H1 (cell line): ENCODE measurements around the gene DOK6. TPM values are rescaled to one million over a fixed set of nuclear protein-coding genes. Genes with fewer than 3 reads are reported as not detected.

ENCODE experiments used
- CTCF ChIA-PET: fragments of 300-600 bp; sonication (Branson Sonifier 250); formaldehyde crosslinking; loops from one replicate; lab custom pipeline; 2021; ENCODE audit not compliant: partially characterized antibody; lab: Charles Lee
- POLR2A ChIA-PET: fragments of 300-600 bp; sonication (Branson Sonifier 250); formaldehyde crosslinking; loops from one replicate; lab custom pipeline; 2021; ENCODE audit warnings: inconsistent platforms; ENCODE audit not compliant: partially characterized antibody; lab: Charles Lee
- DNase-seq, 2 experiments: peaks; one replicate each; pipeline versions ENCODE4 v3.0.0 to v3.0.0-alpha.2; 2010 to 2022; ENCODE audit warnings: low spot score in 2 of 2, low read depth in 1 of 2, mixed read lengths in 1 of 2
- FAIRE-seq: peaks from 2 replicates; lab custom pipeline; 2011; peaks lifted over from hg19 to GRCh38; lab: Jason Lieb, UNC
- H2AFZ ChIP-seq: 2 replicates; pipeline ENCODE4 v1.8.1; 2012; ENCODE audit warnings: low read length, inconsistent platforms
- H2AK5ac ChIP-seq: 2 replicates; pipeline ENCODE4 v1.6.1; 2013; ENCODE audit warnings: low read depth, low read length
- H2BK120ac ChIP-seq: replicated peaks from 2 replicates; pipeline ENCODE3; 2013; ENCODE audit warnings: low read depth, low read length, inconsistent platforms
- H2BK12ac ChIP-seq: 2 replicates; pipeline ENCODE4 v1.6.1; 2013; ENCODE audit warnings: low read depth, low read length
- H2BK15ac ChIP-seq: 2 replicates; pipeline ENCODE4 v1.6.1; 2013; ENCODE audit warnings: low read length
- H2BK20ac ChIP-seq: 2 replicates; pipeline ENCODE4 v1.6.1; 2013; ENCODE audit warnings: low read length
- H2BK5ac ChIP-seq: 2 replicates; pipeline ENCODE4 v1.6.1; 2013; ENCODE audit warnings: low read depth, low read length
- H3K14ac ChIP-seq: 2 replicates; pipeline ENCODE4 v1.6.1; 2013; ENCODE audit warnings: inconsistent platforms; ENCODE audit not compliant: insufficient read length
- H3K18ac ChIP-seq: 2 replicates; pipeline ENCODE4 v1.6.1; 2013; ENCODE audit warnings: low read length; ENCODE audit errors: extremely low read depth
- H3K23ac ChIP-seq: 2 replicates; pipeline ENCODE4 v1.6.1; 2013; ENCODE audit warnings: inconsistent platforms; ENCODE audit not compliant: insufficient read length
- H3K23me2 ChIP-seq: 2 replicates; pipeline ENCODE4 v1.6.1; 2013; ENCODE audit warnings: low read depth, low read length
- H3K27ac ChIP-seq: 2 replicates; pipeline ENCODE4 v1.6.1; 2011; ENCODE audit warnings: low read depth, low read length, inconsistent platforms
- H3K27me3 ChIP-seq, 4 experiments: replicated peaks in 1 of 4; 1 replicate in 1 of 4; 2 replicates in 3 of 4; pipeline versions ENCODE4 v1.6.1 to v1.8.1; 2011 to 2013; ENCODE audit warnings: low read length in 3 of 4, mild to moderate bottlenecking in 3 of 4, inconsistent platforms in 2 of 4, mixed read lengths in 2 of 4, moderate library complexity in 1 of 4; ENCODE audit not compliant: control insufficient read depth in 3 of 4, insufficient read depth in 3 of 4; ENCODE audit errors: extremely low read depth in 1 of 4
- H3K36me3 ChIP-seq, 4 experiments: 2 replicates each; pipeline versions ENCODE4 v1.6.1 to v1.8.1; 2011 to 2013; ENCODE audit warnings: mild to moderate bottlenecking in 4 of 4, low read length in 3 of 4, moderate library complexity in 2 of 4, control low read depth in 1 of 4, inconsistent platforms in 1 of 4; ENCODE audit not compliant: insufficient read depth in 4 of 4, control insufficient read depth in 2 of 4
- H3K4ac ChIP-seq: replicated peaks from 2 replicates; pipeline ENCODE3; 2013; ENCODE audit warnings: low read length, low read depth, mixed read lengths, inconsistent platforms; ENCODE audit not compliant: insufficient read length
- H3K4me1 ChIP-seq, 4 experiments: replicated peaks in 1 of 4; 1 replicate in 1 of 4; 2 replicates in 3 of 4; pipeline versions ENCODE4 v1.6.1 to v1.8.1; 2011 to 2013; ENCODE audit warnings: low read length in 3 of 4, inconsistent platforms in 2 of 4, mixed read lengths in 1 of 4; ENCODE audit not compliant: insufficient read depth in 4 of 4, control insufficient read depth in 3 of 4
- H3K4me2 ChIP-seq, 2 experiments: 2 replicates each; pipeline versions ENCODE4 v1.6.1 to v1.8.1; 2011 to 2013; ENCODE audit warnings: low read depth in 2 of 2, low read length in 2 of 2, control low read depth in 1 of 2, inconsistent platforms in 1 of 2, mild to moderate bottlenecking in 1 of 2; ENCODE audit not compliant: insufficient read depth in 1 of 2
- H3K4me3 ChIP-seq, 4 experiments: fragments of 200-600, 300-600 bp in 1 of 4; sonication (generic), shearing (Covaris generic), sonication (Bioruptor Twin) in 1 of 4; 2 replicates each; pipeline versions ENCODE4 v1.5.1 to v1.8.1; 2011 to 2016; ENCODE audit warnings: low read length in 4 of 4, low read depth in 3 of 4, control low read depth in 2 of 4, inconsistent platforms in 2 of 4, mild to moderate bottlenecking in 2 of 4, mixed read lengths in 1 of 4, moderate library complexity in 1 of 4; ENCODE audit not compliant: insufficient read depth in 2 of 4; ENCODE audit errors: extremely low read depth in 1 of 4
- H3K56ac ChIP-seq: replicated peaks from 2 replicates; pipeline ENCODE3; 2013; ENCODE audit warnings: low read depth, mild to moderate bottlenecking, mixed read lengths, low read length, inconsistent platforms; ENCODE audit not compliant: insufficient read length
- H3K79me1 ChIP-seq: 2 replicates; pipeline ENCODE4 v1.6.1; 2013; ENCODE audit warnings: low read depth, low read length, control low read depth
- H3K79me2 ChIP-seq, 2 experiments: 2 replicates each; pipeline versions ENCODE4 v1.6.1 to v1.8.1; 2012 to 2013; ENCODE audit warnings: low read length in 2 of 2, mild to moderate bottlenecking in 2 of 2, inconsistent platforms in 1 of 2; ENCODE audit not compliant: insufficient read depth in 2 of 2, control insufficient read depth in 1 of 2
- H3K9ac ChIP-seq, 4 experiments: replicated peaks in 1 of 4; 1 replicate in 1 of 4; 2 replicates in 3 of 4; pipeline versions ENCODE4 v1.6.1 to v1.8.1; 2011 to 2013; ENCODE audit warnings: low read depth in 3 of 4, low read length in 3 of 4, control low read depth in 2 of 4, mild to moderate bottlenecking in 2 of 4, moderate library complexity in 2 of 4, inconsistent platforms in 1 of 4; ENCODE audit errors: extremely low read depth in 1 of 4
- H3K9me3 ChIP-seq, 2 experiments: 2 replicates each; pipeline versions ENCODE4 v1.6.1 to v1.8.1; 2012 to 2013; ENCODE audit warnings: mild to moderate bottlenecking in 2 of 2, moderate library complexity in 2 of 2, control low read depth in 1 of 2, inconsistent platforms in 1 of 2, low read depth in 1 of 2, low read length in 1 of 2, mixed read lengths in 1 of 2; ENCODE audit not compliant: insufficient read depth in 2 of 2
- H4K20me1 ChIP-seq, 2 experiments: replicated peaks in 1 of 2; 2 replicates each; pipeline versions ENCODE3 to v1.8.1; 2011 to 2013; ENCODE audit warnings: inconsistent platforms in 2 of 2, low read length in 2 of 2, mild to moderate bottlenecking in 1 of 2; ENCODE audit not compliant: insufficient read depth in 2 of 2, control insufficient read depth in 1 of 2
- H4K5ac ChIP-seq: 2 replicates; pipeline ENCODE4 v1.6.1; 2013; ENCODE audit warnings: low read length, low read depth, mixed read lengths, inconsistent platforms; ENCODE audit not compliant: insufficient read length
- H4K8ac ChIP-seq: 2 replicates; pipeline ENCODE4 v1.8.0; 2013; ENCODE audit warnings: mild to moderate bottlenecking, moderate library complexity, low read length, inconsistent platforms; ENCODE audit not compliant: insufficient read depth; ENCODE audit errors: extremely low read depth
- H4K91ac ChIP-seq: replicated peaks from 2 replicates; pipeline ENCODE3; 2013; ENCODE audit warnings: low read length, mixed read lengths, inconsistent platforms; ENCODE audit not compliant: insufficient read length
- BCL11A ChIP-seq, 2 experiments: IDR thresholded peaks; one replicate each; pipeline ENCODE4 v1.6.1; 2011; ENCODE audit warnings: low read depth in 2 of 2, low read length in 2 of 2, mild to moderate bottlenecking in 2 of 2
- CEBPB ChIP-seq: IDR thresholded peaks from 2 replicates; pipeline ENCODE4 v1.6.1; 2012; ENCODE audit warnings: low read depth, low read length
- CHD1 ChIP-seq: IDR thresholded peaks from 2 replicates; pipeline ENCODE4 v1.6.1; 2012; ENCODE audit warnings: low read depth, low read length, improper control_type of control experiment
- E2F6 ChIP-seq: IDR thresholded peaks from 2 replicates; pipeline ENCODE4 v1.6.1; 2012; ENCODE audit warnings: inconsistent platforms
- EZH2 ChIP-seq: fragments of 200-600 bp; sonication (generic); IDR thresholded peaks from 2 replicates; pipeline ENCODE4 v1.7.1; 2012; ENCODE audit warnings: low read depth, mild to moderate bottlenecking, moderate library complexity, low read length, inconsistent platforms; ENCODE audit not compliant: severe bottlenecking
- SIX5 ChIP-seq: IDR thresholded peaks from 2 replicates; pipeline ENCODE4 v1.6.1; 2011; ENCODE audit warnings: mild to moderate bottlenecking, low read depth, low read length
- SP2 ChIP-seq: IDR thresholded peaks from 2 replicates; pipeline ENCODE4 v1.6.1; 2012; ENCODE audit warnings: mild to moderate bottlenecking, low read length, inconsistent platforms
- SRF ChIP-seq: IDR thresholded peaks from 2 replicates; pipeline ENCODE4 v1.6.1; 2011; ENCODE audit warnings: mild to moderate bottlenecking, low read depth, low read length, moderate library complexity
- TAF1 ChIP-seq: IDR thresholded peaks from 2 replicates; pipeline ENCODE4 v1.6.1; 2011; ENCODE audit warnings: mild to moderate bottlenecking, low read depth, low read length
- WGBS, 2 experiments: shearing (Covaris generic) in 1 of 2; methylation state at CpG; one replicate each; pipeline versions ENCODE4 v1.1.6 to v1.1.7; 2013 to 2015; ENCODE audit warnings: low lambda C conversion rate in 2 of 2, mixed read lengths in 2 of 2, inconsistent platforms in 1 of 2, low coverage in 1 of 2, missing lambda C conversion rate in 1 of 2; ENCODE audit not compliant: insufficient replicate concordance in 2 of 2, insufficient coverage in 1 of 2, insufficient read length in 1 of 2; ENCODE audit errors: extremely low coverage in 1 of 2, missing lambda C conversion rate in 1 of 2; 5-methylcytosine and 5-hydroxymethylcytosine counted together
- polyA plus RNA-seq, 7 experiments: library from polyadenylated mRNA; depleted of rRNA in 3 of 7; stranded (reverse) in 5 of 7; unstranded in 2 of 7; fragments of >200 nt in 5 of 7; fragments of 200-250 nt in 2 of 7; gene quantifications; 1 replicate in 5 of 7; 2 replicates in 1 of 7; 4 replicates in 1 of 7; pipeline versions ENCODE4 v1.2.1 to v1.2.3, GENCODE V29; 2011 to 2013; ENCODE audit warnings: missing spikeins in 2 of 7, mixed read lengths in 2 of 7
- total RNA-seq: library from RNA; stranded (reverse); fragmentation: NEBNext Ultra II Directional; extraction: Animal tissue kit (Norgen Biotek cat#: 25700); gene quantifications from 2 replicates; pipeline ENCODE4 v1.2.1, GENCODE V29; 2021
- TF ChIP-seq, protein P1 (sequence below): IDR thresholded peaks from 2 replicates; pipeline ENCODE4 v1.6.1; 2012; ENCODE audit warnings: low read length, inconsistent platforms

Gene DOK6
- total and polyA plus RNA-seq, 2 of the 8 experiments (the other 6 are each of a cell fraction or from before 2014, with no cell fraction given): 0.33 to 0.50 TPM

DNA sequence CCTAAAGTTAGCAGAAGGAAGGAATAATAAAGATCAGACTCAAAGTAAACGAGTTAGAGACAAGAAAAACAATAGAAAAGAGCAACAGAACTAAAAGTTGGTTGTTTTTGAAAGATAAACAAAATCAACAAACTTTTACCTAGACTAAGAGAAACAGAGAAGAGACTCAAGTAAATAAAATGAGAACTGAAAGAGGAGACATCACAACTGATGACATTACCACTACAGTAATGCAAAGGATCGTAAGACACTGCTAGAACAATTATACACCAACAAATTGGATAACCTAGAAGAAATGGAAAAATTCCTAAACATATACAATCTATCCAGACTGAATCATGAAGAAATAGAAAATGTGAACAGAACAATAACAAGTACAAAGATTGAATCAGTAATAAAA lies 407.7 kb downstream of the DOK6 start:
- Histone ChIP-seq H3K4me2 (no peak overlapping the region), H2BK12ac (no peak overlapping the region), H3K23ac (no peak overlapping the region), H3K79me2 (no peaks in the 10 kb centered on the region), H2BK15ac (no peak overlapping the region), H3K23me2 (no peaks in the 10 kb centered on the region), H3K56ac (no peak overlapping the region), H2BK20ac (no peak overlapping the region), H3K4me1 (no peaks in the 10 kb centered on the region), H3K9ac (no peak overlapping the region), H3K4ac (no peak overlapping the region), H3K4me3 (no peak overlapping the region), H2AK5ac (no peak overlapping the region), H3K79me1 (no peaks in the 10 kb centered on the region), H4K5ac (no peak overlapping the region), H2BK5ac (no peak overlapping the region), H4K8ac (no peak overlapping the region), H3K14ac (no peak overlapping the region), H3K36me3 (no peaks in the 10 kb centered on the region), H2AFZ (no peak overlapping the region), H4K20me1 (no peaks in the 10 kb centered on the region), H3K18ac (no peak overlapping the region), H3K9me3 (no peaks in the 10 kb centered on the region), H2BK120ac (no peak overlapping the region), H3K27me3 (no peaks in the 10 kb centered on the region), H3K27ac (no peak overlapping the region), H4K91ac (no peak overlapping the region)
- DNase-seq: no peak
- no peak for FAIRE-seq
- WGBS, 2 experiments: 83% methylated on average over 2 of the region's 2 CpGs; no CpG with 5 or more reads in 1 of the 2 experiments
- ChIA-PET CTCF (no interaction called here), POLR2A (no interaction called here)
- no peak for TF ChIP-seq EZH2
- no peak for TF ChIP-seq CHD1
- TF ChIP-seq BCL11A (IDR thresholded peaks at IDR 0.05; ENCODE audit: low read depth in 2 of 2, low read length in 2 of 2): no peak
- TF ChIP-seq SRF: no peak
- no peak for TF ChIP-seq SIX5
- TF ChIP-seq TAF1: no peak
- no peak for TF ChIP-seq SP2
- TF ChIP-seq, protein P1, sequence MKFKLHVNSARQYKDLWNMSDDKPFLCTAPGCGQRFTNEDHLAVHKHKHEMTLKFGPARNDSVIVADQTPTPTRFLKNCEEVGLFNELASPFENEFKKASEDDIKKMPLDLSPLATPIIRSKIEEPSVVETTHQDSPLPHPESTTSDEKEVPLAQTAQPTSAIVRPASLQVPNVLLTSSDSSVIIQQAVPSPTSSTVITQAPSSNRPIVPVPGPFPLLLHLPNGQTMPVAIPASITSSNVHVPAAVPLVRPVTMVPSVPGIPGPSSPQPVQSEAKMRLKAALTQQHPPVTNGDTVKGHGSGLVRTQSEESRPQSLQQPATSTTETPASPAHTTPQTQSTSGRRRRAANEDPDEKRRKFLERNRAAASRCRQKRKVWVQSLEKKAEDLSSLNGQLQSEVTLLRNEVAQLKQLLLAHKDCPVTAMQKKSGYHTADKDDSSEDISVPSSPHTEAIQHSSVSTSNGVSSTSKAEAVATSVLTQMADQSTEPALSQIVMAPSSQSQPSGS: no peak
- TF ChIP-seq CEBPB: no peak
- no peak for TF ChIP-seq E2F6
